HG03097 (cell line): ENCODE results near the gene PSMD5.
A peak's percentile ranks its signal among the peaks of the same experiment; 100 is the strongest.

Experiments used
- ATAC-seq: cut with Tn5 transposase; IDR thresholded peaks from one replicate; pipeline ENCODE4 v1.9.1; 2021; ENCODE audit not compliant: unreplicated experiment, low FRiP score

The PSMD5 gene

GRCh38 chr9:120842685-120843485 is at the start of gene PSMD5:
Gene PSMD5, minus strand, starts transcription at chr9:120842922. Its CDS starts 13 bp downstream, at chr9:120842909.
- ATAC-seq, result peak; percentile 99

GRCh38 chr9:120891884-120892747 is 49.4 kb upstream of the PSMD5 start:
- ATAC-seq, result peak; percentile 24

DNA sequence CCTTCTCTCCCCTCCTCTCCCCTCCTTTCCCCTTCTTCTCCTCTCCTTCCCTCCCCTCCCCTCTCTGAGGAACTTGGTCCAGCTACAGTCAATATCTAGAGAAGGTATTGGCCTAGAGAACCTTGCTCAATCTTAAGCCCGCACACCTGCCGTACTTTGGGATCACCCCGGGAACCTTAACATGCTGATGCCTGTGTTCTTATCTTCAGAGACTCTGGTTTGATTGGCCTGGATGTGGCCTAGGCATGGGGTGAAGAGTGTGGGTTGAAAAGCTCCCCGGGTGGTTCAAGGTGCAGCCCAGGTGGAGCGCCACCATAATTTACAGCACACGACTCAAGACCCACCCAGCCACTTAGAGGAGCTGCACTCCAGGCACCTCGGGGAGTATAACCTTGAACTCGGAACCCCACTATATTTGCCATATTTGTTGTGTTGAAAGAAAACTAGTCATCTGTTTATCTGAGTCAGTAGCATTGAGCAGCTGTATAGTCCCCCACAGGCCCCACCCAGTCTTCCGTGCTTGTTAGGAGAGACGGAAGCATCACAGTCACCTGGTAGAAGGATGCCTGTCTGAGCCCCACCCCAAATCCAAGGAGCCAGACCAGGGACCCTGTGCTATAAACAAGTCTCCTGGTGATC is 48.6 kb upstream of the PSMD5 start:
- ATAC-seq, result no peak

DNA sequence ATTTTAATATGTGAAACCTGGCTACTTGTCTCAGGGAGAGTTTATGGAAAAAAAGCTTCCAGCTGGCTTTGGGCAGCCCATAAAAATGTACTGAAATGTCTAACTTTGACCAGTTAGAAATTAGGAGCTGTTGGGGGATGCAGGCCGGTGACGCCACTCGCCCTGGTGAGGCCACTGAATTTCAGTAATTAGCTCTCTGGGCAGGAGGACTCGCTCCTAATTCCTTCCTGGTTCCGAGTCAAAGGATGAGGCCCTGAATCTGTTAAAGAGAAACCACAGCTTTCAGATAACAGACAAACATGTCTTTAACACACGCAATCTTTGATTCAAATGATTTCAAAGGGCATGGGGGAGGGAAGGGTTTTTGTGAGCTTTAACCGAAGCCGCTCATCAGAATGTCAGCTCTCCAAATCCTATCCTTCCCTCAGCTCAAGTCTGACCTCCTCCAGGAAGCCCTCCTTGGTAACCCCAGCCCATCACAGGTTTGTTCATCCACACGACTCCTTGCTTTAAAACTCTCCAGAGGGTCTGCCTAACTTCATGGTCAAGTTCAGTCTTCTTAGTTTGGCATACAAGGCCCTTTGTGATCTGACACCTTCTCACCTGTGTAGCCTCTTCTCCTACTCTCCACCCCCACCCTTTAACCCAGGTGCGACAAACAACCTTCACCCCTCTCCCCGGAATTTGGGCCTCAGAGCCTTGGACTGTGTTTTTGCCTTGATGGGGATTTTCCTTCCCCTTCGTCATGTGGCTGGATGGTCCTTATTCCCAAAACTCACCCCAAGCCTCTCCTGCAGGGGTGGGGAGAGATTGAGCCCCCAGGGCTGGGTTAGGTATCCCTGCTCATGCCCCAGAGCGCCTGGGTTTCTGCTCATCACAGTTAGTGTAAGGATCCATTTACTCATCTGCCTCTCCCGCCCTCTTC is 47.9 kb upstream of the PSMD5 start:
- ATAC-seq, result no peak

GRCh38 chr9:120889606-120890271 is 47.0 kb upstream of the PSMD5 start:
- ATAC-seq, result no peak

DNA sequence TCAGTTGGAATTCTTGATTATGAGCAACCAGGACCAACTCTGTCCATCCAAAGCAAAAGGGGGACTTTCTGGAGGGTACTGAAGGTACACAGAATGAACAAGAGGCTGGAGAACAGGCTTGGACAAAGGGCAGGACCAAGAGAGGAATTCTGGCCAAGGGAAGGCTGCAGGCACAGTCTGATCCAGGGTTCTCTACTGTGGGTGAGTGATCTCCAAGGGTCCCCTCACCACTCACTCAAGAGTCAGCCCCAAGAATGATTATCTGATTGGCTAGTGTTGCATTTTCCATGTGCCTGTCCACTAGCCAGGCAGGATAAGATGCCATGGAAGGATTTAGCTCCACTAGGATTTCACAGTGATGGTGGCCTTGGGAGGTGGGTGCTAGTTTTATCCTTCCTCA is 45.9 kb upstream of the PSMD5 start:
- no peak for ATAC-seq

GRCh38 chr9:120886490-120886967 is 43.8 kb upstream of the PSMD5 start:
- no peak for ATAC-seq

GRCh38 chr9:120885958-120886357 is 43.2 kb upstream of the PSMD5 start:
- no peak for ATAC-seq

DNA sequence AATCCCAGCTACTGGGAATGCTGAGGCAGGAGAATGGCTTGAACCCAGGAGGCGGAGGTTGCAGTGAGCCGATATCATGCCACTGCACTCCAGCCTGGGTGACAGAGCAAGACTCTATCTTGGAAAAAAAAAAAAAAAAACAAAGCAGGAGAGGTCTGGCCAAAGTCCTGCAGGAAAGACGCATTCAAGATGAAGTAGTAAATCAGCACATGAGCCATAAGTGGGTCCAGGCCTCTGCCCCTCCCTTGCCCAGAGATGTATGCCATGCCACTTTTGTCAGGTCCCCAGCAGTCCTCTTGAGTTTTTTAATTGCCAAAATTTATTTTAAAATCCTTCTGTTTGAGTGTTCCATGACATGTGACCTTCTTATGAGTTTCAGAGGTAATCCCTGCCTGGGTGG is 42.7 kb upstream of the PSMD5 start:
- ATAC-seq, result no peak

GRCh38 chr9:120883608-120883996 is 40.9 kb upstream of the PSMD5 start:
- ATAC-seq, result no peak

DNA sequence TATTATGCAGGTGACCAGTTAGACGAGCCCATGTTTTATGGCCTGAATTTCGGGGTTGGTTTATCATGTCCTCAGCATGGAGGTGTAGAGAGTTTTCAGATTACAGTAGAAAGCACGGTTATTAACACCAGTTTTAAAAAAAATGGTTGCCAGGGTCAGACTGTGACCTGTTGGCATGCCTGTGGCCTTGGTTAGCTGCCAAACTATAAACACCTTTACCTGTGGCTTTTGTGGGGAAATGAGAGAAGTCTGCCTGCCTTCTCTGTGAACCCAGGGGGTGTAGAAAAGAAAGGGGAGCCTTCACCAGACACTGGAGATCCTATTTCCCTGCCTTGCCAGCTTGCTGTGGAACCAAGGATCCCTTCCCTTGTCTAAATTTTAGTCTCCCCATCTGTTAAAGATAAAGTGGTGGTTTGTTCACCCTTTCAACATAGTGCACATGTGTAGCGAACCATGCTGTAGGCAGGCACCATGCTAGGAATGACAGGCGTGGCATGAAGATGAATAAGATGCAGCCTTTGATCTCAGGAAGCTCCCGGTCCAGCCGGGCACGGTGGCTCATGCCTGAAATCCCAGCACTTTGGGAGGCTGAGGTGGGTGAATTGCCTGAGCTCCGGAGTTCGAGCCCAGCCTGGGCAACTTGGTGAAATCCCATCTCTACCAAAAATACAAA is 40.3 kb upstream of the PSMD5 start:
- no peak for ATAC-seq

DNA sequence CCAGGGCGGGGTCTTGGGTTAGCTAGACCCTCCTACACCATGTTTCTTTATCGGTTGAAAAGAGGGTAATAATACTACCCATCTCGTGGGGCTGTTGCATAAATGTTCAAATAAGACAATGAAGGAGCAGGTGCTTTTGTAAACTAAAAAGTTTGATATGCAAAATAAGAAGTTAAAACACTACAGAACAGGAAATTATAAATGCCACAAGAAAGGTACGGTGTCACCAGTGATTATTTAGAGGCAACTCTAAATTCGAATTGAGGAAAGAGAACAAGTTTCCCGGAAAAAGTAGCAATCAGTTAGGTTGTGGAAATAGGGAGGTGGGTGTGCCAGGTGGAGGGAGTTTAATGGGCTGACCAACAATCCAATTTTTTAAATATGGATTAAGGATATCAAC is 36.7 kb upstream of the PSMD5 start:
- no peak for ATAC-seq

DNA sequence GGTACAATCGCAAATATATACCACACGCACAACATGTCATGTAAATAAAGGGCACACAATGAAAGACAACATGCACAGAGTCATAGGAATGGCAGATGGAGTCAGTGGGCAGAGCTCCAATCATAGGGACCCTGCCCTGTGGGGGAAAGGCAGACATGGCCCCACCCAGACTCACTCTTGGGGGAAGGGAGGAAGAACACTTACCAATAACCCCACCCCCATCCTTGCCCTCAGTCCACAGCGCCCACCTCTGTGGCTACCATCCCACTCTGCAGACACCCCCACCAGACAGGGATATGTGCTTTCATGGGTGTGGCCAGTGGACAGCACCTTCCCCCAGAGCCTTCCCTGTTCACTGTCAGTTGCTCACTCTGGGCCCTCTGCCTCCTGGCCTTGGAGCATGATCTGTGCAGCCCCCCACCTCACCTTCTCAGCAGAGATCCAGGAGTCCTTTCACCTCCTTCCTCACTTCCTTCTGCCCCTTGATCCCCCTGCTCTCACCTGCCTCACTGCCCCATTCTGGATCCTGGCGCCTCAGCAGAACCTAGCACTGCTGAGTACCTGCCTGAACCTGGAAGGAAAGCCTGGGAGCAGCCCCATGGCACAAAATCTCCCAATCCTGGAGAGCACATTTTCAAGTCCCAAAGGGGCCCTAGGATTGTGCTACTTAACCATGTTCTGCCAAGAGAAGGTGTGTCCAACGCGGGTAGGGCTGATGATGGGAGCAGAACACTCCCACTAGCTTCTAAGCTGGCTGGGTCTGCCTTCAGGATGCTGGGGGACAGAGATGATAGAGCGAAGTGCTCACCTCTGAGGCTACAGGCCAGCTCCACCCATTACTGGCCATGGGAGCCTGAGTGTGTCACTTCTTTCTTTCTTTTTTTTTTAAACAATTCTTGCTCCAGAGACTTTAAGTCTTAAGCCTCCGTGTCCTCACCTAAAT is 35.7 kb upstream of the PSMD5 start:
- ATAC-seq, result no peak

- peak; percentile 34 for ATAC-seq
Observed at GRCh38 chr9:120877276-120878034, 34.7 kb upstream of the PSMD5 start.

GRCh38 chr9:120876842-120877240 is 34.1 kb upstream of the PSMD5 start, which contains the start of gene PHF19:
Gene PHF19, minus strand, starts transcription at chr9:120877188. Its CDS starts 2,447 bp downstream, at chr9:120874741.
- ATAC-seq, result peak; percentile 22

- peak; percentile 46 for ATAC-seq
Observed at GRCh38 chr9:120875954-120876841, 33.5 kb upstream of the PSMD5 start.
